ENCODE results near the gene CSAD. TPM values are rescaled to one million over a fixed set of nuclear protein-coding genes. Genes with fewer than 3 reads are reported as not detected.

CSAD gene
- total RNA-seq, 6 donors from 2014 or later = 19.8 to 164 (median 28.6) TPM

- TF ChIP-seq CTCF (IDR thresholded peaks at IDR 0.05) (peak in 1 of 6 experiments; percentile 20), EP300 (IDR thresholded peaks at IDR 0.05) (no peak)
- WGBS, 2 donors = 43 to 54% methylated on average over 6 to 11 of the region's 11 CpGs
- Histone ChIP-seq H3K4me1 (peaks cover 38 to 67% (median 43%) of the 10 kb centered on the region in 4 donors), H3K36me3 (peaks cover 0 to 6% (median 0%) of the 10 kb centered on the region in 4 donors), H3K27me3 (no peaks in the 10 kb centered on the region), H3K4me3 (no peak overlapping the region), H3K9me3 (no peaks in the 10 kb centered on the region), H3K27ac (peak overlapping the region; percentile 98 to 100 (median 99))
- ATAC-seq (ENCODE audit: low FRiP score in 2 of 2) (no peak), DNase-seq (peak in 1 of 2 donors; percentile 44)
Measured at GRCh38 chr12:53224061-53224896, 43.6 kb upstream of the CSAD start.

- Histone ChIP-seq H3K36me3 (peaks cover 0 to 6% (median 0%) of the 10 kb centered on the region in 4 donors), H3K4me3 (no peak overlapping the region), H3K27me3 (no peaks in the 10 kb centered on the region), H3K27ac (peak overlapping the region; percentile 98 to 100 (median 99)), H3K9me3 (no peaks in the 10 kb centered on the region), H3K4me1 (peaks cover 45 to 74% (median 50%) of the 10 kb centered on the region in 4 donors)
- WGBS, 2 donors = 7 to 13% methylated on average over 5 to 16 of the region's 16 CpGs
- ATAC-seq (ENCODE audit: low FRiP score in 2 of 2) (no peak), DNase-seq (peak; percentile 54 to 56)
- no peak for TF ChIP-seq CTCF (IDR thresholded peaks at IDR 0.05)
- TF ChIP-seq POLR2AphosphoS5 (IDR thresholded peaks at IDR 0.05) = no peak
- no peak for TF ChIP-seq EP300 (IDR thresholded peaks at IDR 0.05)
- TF ChIP-seq POLR2A (IDR thresholded peaks at IDR 0.05) = no peak
Measured at GRCh38 chr12:53223389-53224060, 42.8 kb upstream of the CSAD start.

- H3K27ac ChIP-seq = peak overlapping the region; percentile 98 to 100 (median 99)
- no peaks in the 10 kb centered on the region for H3K27me3 ChIP-seq
- ATAC-seq (ENCODE audit: low FRiP score in 2 of 2) (no peak), DNase-seq (no peak)
- H3K4me1 ChIP-seq = peaks cover 52 to 81% (median 57%) of the 10 kb centered on the region in 4 donors
- 40 to 45% methylated on average over 4 of the region's 4 CpGs for WGBS, 2 donors
- peaks cover 0 to 6% (median 0%) of the 10 kb centered on the region in 4 donors for H3K36me3 ChIP-seq
- TF ChIP-seq CTCF (IDR thresholded peaks at IDR 0.05) (no peak), EP300 (IDR thresholded peaks at IDR 0.05) (no peak), POLR2AphosphoS5 (IDR thresholded peaks at IDR 0.05) (no peak)
- H3K9me3 ChIP-seq = no peaks in the 10 kb centered on the region
- H3K4me3 ChIP-seq = no peak overlapping the region
Measured at GRCh38 chr12:53222806-53223261, 42.1 kb upstream of the CSAD start.

- Histone ChIP-seq H3K9me3 (no peaks in the 10 kb centered on the region), H3K4me1 (peaks cover 58 to 87% (median 62%) of the 10 kb centered on the region in 4 donors), H3K36me3 (peaks cover 0 to 3% (median 0%) of the 10 kb centered on the region in 4 donors), H3K4me3 (peak overlapping the region; percentile 4 to 83 (median 70)), H3K27me3 (no peaks in the 10 kb centered on the region), H3K27ac (peak overlapping the region; percentile 98 to 100 (median 99))
- ATAC-seq (ENCODE audit: low FRiP score in 2 of 2) (no peak), DNase-seq (no peak)
- TF ChIP-seq CTCF (IDR thresholded peaks at IDR 0.05) (no peak), EP300 (IDR thresholded peaks at IDR 0.05) (no peak), POLR2AphosphoS5 (IDR thresholded peaks at IDR 0.05) (no peak), POLR2A (IDR thresholded peaks at IDR 0.05) (no peak)
- 40 to 45% methylated on average over 5 of the region's 5 CpGs for WGBS, 2 donors
Measured at GRCh38 chr12:53222170-53222721, 41.5 kb upstream of the CSAD start.
